Activated CD4-positive, alpha-beta T cell treated with anti-CD3 and anti-CD28 coated beads, Interleukin-2, amount 10 ng/mL, durations not matched to agents 24 days and 14 days (primary cell): ENCODE data around the gene TPP2. TPM values are rescaled to one million over a fixed set of nuclear protein-coding genes. Genes with fewer than 3 reads are reported as not detected.

Experiments
- DNase-seq: peaks from one replicate; pipeline ENCODE4 v3.0.0; 2022
- H3K27ac Mint-ChIP-seq: one replicate; pipeline ENCODE4 v1.8.0; 2022; ENCODE audit warnings: mild to moderate bottlenecking, mixed read lengths
- H3K27me3 Mint-ChIP-seq: one replicate; pipeline ENCODE4 v1.8.0; 2022; ENCODE audit warnings: mixed read lengths
- H3K36me3 Mint-ChIP-seq: one replicate; pipeline ENCODE4 v1.8.0; 2022; ENCODE audit warnings: low read depth, mild to moderate bottlenecking, mixed read lengths
- H3K4me1 Mint-ChIP-seq: one replicate; pipeline ENCODE4 v1.8.0; 2021; ENCODE audit warnings: mixed read lengths
- H3K4me3 Mint-ChIP-seq: one replicate; pipeline ENCODE4 v1.8.0; 2022; ENCODE audit warnings: mild to moderate bottlenecking, moderate library complexity, mixed read lengths
- H3K9me3 Mint-ChIP-seq: one replicate; pipeline ENCODE4 v1.8.0; 2021; ENCODE audit warnings: mixed read lengths
- intact Hi-C: fragments of 100-400 bp; cut with micrococcal nuclease; formaldehyde crosslinking; loops from one replicate; pipeline ENCODE4 v1.15.1; 2023
- total RNA-seq: library from RNA; stranded (reverse); gene quantifications from 2 replicates; pipeline ENCODE4 v1.2.3, GENCODE V29; 2022

The TPP2 gene
- total RNA-seq, 1 donor from 2014 or later, result 80.0 TPM

GRCh38 chr13:102697929-102698648 is 101.3 kb downstream of the TPP2 start:
- intact Hi-C loops, result no loop called here
- DNase-seq, result no peak
- no peak overlapping the region for H3K27ac Mint-ChIP-seq
- peaks cover 16% of the 10 kb centered on the region for H3K27me3 Mint-ChIP-seq
- H3K36me3 Mint-ChIP-seq, result no peaks in the 10 kb centered on the region
- no peak overlapping the region for H3K4me3 Mint-ChIP-seq
- no peaks in the 10 kb centered on the region for H3K4me1 Mint-ChIP-seq
- no peaks in the 10 kb centered on the region for H3K9me3 Mint-ChIP-seq

- intact Hi-C loops, result no loop called here
- H3K27me3 Mint-ChIP-seq, result peaks cover 19% of the 10 kb centered on the region
- DNase-seq, result no peak
- no peaks in the 10 kb centered on the region for H3K9me3 Mint-ChIP-seq
- H3K27ac Mint-ChIP-seq, result no peak overlapping the region
- no peak overlapping the region for H3K4me3 Mint-ChIP-seq
- H3K36me3 Mint-ChIP-seq, result no peaks in the 10 kb centered on the region
- no peaks in the 10 kb centered on the region for H3K4me1 Mint-ChIP-seq
Measured at GRCh38 chr13:102698649-102698980, 101.8 kb downstream of the TPP2 start.

GRCh38 chr13:102699504-102699903 is 102.7 kb downstream of the TPP2 start:
- Mint-ChIP-seq H3K36me3 (no peaks in the 10 kb centered on the region), H3K4me3 (no peak overlapping the region)

GRCh38 chr13:102700088-102701031 is 103.6 kb downstream of the TPP2 start:
- no peaks in the 10 kb centered on the region for H3K9me3 Mint-ChIP-seq
- peaks cover 21% of the 10 kb centered on the region for H3K27me3 Mint-ChIP-seq
- no peak overlapping the region for H3K27ac Mint-ChIP-seq
- intact Hi-C loops, result no loop called here
- DNase-seq, result no peak
- H3K4me3 Mint-ChIP-seq, result no peak overlapping the region
- no peaks in the 10 kb centered on the region for H3K4me1 Mint-ChIP-seq
- no peaks in the 10 kb centered on the region for H3K36me3 Mint-ChIP-seq

More at GRCh38 chr13:102699504-102699903, 102.7 kb downstream of the TPP2 start:
- no peaks in the 10 kb centered on the region for H3K9me3 Mint-ChIP-seq
- no peak for DNase-seq
- no peak overlapping the region for H3K27ac Mint-ChIP-seq
- H3K4me1 Mint-ChIP-seq, result no peaks in the 10 kb centered on the region
- intact Hi-C loops, result no loop called here
- peaks cover 24% of the 10 kb centered on the region for H3K27me3 Mint-ChIP-seq

- Mint-ChIP-seq H3K4me3 (no peak overlapping the region), H3K36me3 (no peaks in the 10 kb centered on the region), H3K27ac (no peak overlapping the region), H3K4me1 (no peaks in the 10 kb centered on the region), H3K9me3 (no peaks in the 10 kb centered on the region), H3K27me3 (peaks cover 18% of the 10 kb centered on the region)
- intact Hi-C loops, result no loop called here
- DNase-seq, result no peak
Measured at GRCh38 chr13:102701331-102701730, 104.5 kb downstream of the TPP2 start.

GRCh38 chr13:102702965-102703725 is 106.4 kb downstream of the TPP2 start:
- H3K27me3 Mint-ChIP-seq, result peaks cover 28% of the 10 kb centered on the region
- no peaks in the 10 kb centered on the region for H3K4me1 Mint-ChIP-seq
- no peak overlapping the region for H3K4me3 Mint-ChIP-seq
- no peak overlapping the region for H3K27ac Mint-ChIP-seq
- no peaks in the 10 kb centered on the region for H3K9me3 Mint-ChIP-seq
- DNase-seq, result no peak
- no peaks in the 10 kb centered on the region for H3K36me3 Mint-ChIP-seq
- intact Hi-C loops, result no loop called here

GRCh38 chr13:102703726-102704035 is 106.9 kb downstream of the TPP2 start:
- DNase-seq, result no peak
- no peaks in the 10 kb centered on the region for H3K9me3 Mint-ChIP-seq
- H3K4me1 Mint-ChIP-seq, result no peaks in the 10 kb centered on the region
- no peak overlapping the region for H3K4me3 Mint-ChIP-seq
- peaks cover 29% of the 10 kb centered on the region for H3K27me3 Mint-ChIP-seq
- no peak overlapping the region for H3K27ac Mint-ChIP-seq
- intact Hi-C loops, result no loop called here
- H3K36me3 Mint-ChIP-seq, result no peaks in the 10 kb centered on the region

GRCh38 chr13:102704238-102705058 is 107.7 kb downstream of the TPP2 start:
- no peaks in the 10 kb centered on the region for H3K9me3 Mint-ChIP-seq
- DNase-seq, result no peak
- peaks cover 36% of the 10 kb centered on the region for H3K27me3 Mint-ChIP-seq
- intact Hi-C loops, result no loop called here
- H3K27ac Mint-ChIP-seq, result no peak overlapping the region
- no peaks in the 10 kb centered on the region for H3K36me3 Mint-ChIP-seq
- H3K4me3 Mint-ChIP-seq, result no peak overlapping the region
- no peaks in the 10 kb centered on the region for H3K4me1 Mint-ChIP-seq

GRCh38 chr13:102707467-102707866 is 110.7 kb downstream of the TPP2 start:
- Mint-ChIP-seq H3K9me3 (no peaks in the 10 kb centered on the region), H3K36me3 (no peaks in the 10 kb centered on the region), H3K27ac (no peak overlapping the region), H3K4me1 (no peaks in the 10 kb centered on the region), H3K27me3 (peaks cover 36% of the 10 kb centered on the region), H3K4me3 (no peak overlapping the region)
- intact Hi-C loops, result no loop called here
- no peak for DNase-seq

- intact Hi-C loops, result no loop called here
- no peaks in the 10 kb centered on the region for H3K4me1 Mint-ChIP-seq
- no peaks in the 10 kb centered on the region for H3K36me3 Mint-ChIP-seq
- no peak overlapping the region for H3K27ac Mint-ChIP-seq
- DNase-seq, result no peak
- H3K9me3 Mint-ChIP-seq, result no peaks in the 10 kb centered on the region
- peaks cover 34% of the 10 kb centered on the region for H3K27me3 Mint-ChIP-seq
- no peak overlapping the region for H3K4me3 Mint-ChIP-seq
Measured at GRCh38 chr13:102708211-102708610, 111.4 kb downstream of the TPP2 start.

GRCh38 chr13:102708991-102709390 is 112.2 kb downstream of the TPP2 start:
- Mint-ChIP-seq H3K36me3 (no peaks in the 10 kb centered on the region), H3K9me3 (no peaks in the 10 kb centered on the region), H3K4me3 (no peak overlapping the region), H3K27me3 (peaks cover 30% of the 10 kb centered on the region), H3K4me1 (no peaks in the 10 kb centered on the region), H3K27ac (no peak overlapping the region)
- intact Hi-C loops, result no loop called here
- no peak for DNase-seq

GRCh38 chr13:102709536-102709935 is 112.8 kb downstream of the TPP2 start:
- Mint-ChIP-seq H3K27ac (no peak overlapping the region), H3K36me3 (no peaks in the 10 kb centered on the region), H3K9me3 (no peaks in the 10 kb centered on the region), H3K4me1 (no peaks in the 10 kb centered on the region), H3K4me3 (no peak overlapping the region), H3K27me3 (peaks cover 27% of the 10 kb centered on the region)
- intact Hi-C loops, result no loop called here
- no peak for DNase-seq

- DNase-seq, result no peak
- peaks cover 25% of the 10 kb centered on the region for H3K27me3 Mint-ChIP-seq
- intact Hi-C loops, result no loop called here
- H3K9me3 Mint-ChIP-seq, result no peaks in the 10 kb centered on the region
- H3K36me3 Mint-ChIP-seq, result no peaks in the 10 kb centered on the region
- H3K4me3 Mint-ChIP-seq, result no peak overlapping the region
- H3K4me1 Mint-ChIP-seq, result no peaks in the 10 kb centered on the region
- no peak overlapping the region for H3K27ac Mint-ChIP-seq
Measured at GRCh38 chr13:102710261-102710679, 113.5 kb downstream of the TPP2 start.
